Measurements from ENCODE around the gene SPANXA2. TPM values are rescaled to one million over a fixed set of nuclear protein-coding genes. Genes with fewer than 3 reads are reported as not detected.

The SPANXA2 gene
- total RNA-seq, 4 donors from 2014 or later, result not detected

Other genes starting within 250 kb of the SPANXA2 start
- not detected for gene SPANXA1, start 5.0 kb upstream of the SPANXA2 start, total RNA-seq
- not detected for gene SPANXD, start 109.0 kb downstream of the SPANXA2 start, total RNA-seq
- gene MAGEC3, start 248.6 kb downstream of the SPANXA2 start, total RNA-seq, result under 1 TPM in 1 of 4 donors, not detected in 3; 0.71 TPM

Data from thyroid gland (tissue), 4 donors.